Measurements from ENCODE around the gene FPGS.

DNA sequence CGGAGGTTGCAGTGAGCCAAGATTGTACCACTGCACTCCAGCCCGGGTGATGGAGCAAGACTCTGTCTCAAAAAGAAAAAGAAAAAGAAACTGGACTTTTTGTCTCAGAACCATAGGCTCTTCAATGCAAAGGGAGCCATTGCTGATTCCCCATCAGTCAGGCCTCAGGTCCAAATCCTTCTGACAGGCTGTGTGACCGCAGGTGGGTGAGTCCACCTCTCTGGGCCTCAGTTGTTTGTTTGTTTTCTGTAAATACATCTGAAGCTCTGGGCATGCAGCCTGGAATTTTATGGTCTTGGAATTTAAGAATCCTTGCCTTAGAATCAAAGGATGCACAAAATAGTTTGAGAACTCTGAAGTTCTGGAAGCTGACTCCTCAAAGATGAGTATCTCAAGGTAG, 46.4 kb upstream of the FPGS start:
- TF ChIP-seq CBX8 (IDR thresholded peaks at IDR 0.05) (no peak), RAD21 (conservative IDR thresholded peaks at IDR 0.05 in 1 of 2, IDR thresholded peaks at IDR 0.05 in 1 of 2) (no peak), JUN (IDR thresholded peaks at IDR 0.05) (no peak), POLR2A (IDR thresholded peaks at IDR 0.05; ENCODE audit: low read length) (no peak), CHD2 (IDR thresholded peaks at IDR 0.05; ENCODE audit: low read length, partially characterized antibody) (no peak), RNF2 (IDR thresholded peaks at IDR 0.05; ENCODE audit: borderline replicate concordance, low read depth) (no peak), MAFK (IDR thresholded peaks at IDR 0.05; ENCODE audit: partially characterized antibody) (no peak), EP300 (IDR thresholded peaks at IDR 0.05) (no peak), KDM1A (IDR thresholded peaks at IDR 0.05; ENCODE audit: low read depth) (no peak)
- TF ChIP-seq, protein P1, sequence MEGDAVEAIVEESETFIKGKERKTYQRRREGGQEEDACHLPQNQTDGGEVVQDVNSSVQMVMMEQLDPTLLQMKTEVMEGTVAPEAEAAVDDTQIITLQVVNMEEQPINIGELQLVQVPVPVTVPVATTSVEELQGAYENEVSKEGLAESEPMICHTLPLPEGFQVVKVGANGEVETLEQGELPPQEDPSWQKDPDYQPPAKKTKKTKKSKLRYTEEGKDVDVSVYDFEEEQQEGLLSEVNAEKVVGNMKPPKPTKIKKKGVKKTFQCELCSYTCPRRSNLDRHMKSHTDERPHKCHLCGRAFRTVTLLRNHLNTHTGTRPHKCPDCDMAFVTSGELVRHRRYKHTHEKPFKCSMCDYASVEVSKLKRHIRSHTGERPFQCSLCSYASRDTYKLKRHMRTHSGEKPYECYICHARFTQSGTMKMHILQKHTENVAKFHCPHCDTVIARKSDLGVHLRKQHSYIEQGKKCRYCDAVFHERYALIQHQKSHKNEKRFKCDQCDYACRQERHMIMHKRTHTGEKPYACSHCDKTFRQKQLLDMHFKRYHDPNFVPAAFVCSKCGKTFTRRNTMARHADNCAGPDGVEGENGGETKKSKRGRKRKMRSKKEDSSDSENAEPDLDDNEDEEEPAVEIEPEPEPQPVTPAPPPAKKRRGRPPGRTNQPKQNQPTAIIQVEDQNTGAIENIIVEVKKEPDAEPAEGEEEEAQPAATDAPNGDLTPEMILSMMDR (IDR thresholded peaks at IDR 0.05): no peak
- TF ChIP-seq, protein P2, sequence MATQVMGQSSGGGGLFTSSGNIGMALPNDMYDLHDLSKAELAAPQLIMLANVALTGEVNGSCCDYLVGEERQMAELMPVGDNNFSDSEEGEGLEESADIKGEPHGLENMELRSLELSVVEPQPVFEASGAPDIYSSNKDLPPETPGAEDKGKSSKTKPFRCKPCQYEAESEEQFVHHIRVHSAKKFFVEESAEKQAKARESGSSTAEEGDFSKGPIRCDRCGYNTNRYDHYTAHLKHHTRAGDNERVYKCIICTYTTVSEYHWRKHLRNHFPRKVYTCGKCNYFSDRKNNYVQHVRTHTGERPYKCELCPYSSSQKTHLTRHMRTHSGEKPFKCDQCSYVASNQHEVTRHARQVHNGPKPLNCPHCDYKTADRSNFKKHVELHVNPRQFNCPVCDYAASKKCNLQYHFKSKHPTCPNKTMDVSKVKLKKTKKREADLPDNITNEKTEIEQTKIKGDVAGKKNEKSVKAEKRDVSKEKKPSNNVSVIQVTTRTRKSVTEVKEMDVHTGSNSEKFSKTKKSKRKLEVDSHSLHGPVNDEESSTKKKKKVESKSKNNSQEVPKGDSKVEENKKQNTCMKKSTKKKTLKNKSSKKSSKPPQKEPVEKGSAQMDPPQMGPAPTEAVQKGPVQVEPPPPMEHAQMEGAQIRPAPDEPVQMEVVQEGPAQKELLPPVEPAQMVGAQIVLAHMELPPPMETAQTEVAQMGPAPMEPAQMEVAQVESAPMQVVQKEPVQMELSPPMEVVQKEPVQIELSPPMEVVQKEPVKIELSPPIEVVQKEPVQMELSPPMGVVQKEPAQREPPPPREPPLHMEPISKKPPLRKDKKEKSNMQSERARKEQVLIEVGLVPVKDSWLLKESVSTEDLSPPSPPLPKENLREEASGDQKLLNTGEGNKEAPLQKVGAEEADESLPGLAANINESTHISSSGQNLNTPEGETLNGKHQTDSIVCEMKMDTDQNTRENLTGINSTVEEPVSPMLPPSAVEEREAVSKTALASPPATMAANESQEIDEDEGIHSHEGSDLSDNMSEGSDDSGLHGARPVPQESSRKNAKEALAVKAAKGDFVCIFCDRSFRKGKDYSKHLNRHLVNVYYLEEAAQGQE (IDR thresholded peaks at IDR 0.05): no peak

Data from A549 (cell line).